ENCODE results near the gene SCN10A. TPM values are rescaled to one million over a fixed set of nuclear protein-coding genes. Genes with fewer than 3 reads are reported as not detected.
A peak's percentile ranks its signal among the peaks of the same experiment; 100 is the strongest.

The SCN10A gene
- total and polyA plus RNA-seq, 2 of the 13 experiments (the other 11 are each of a cell fraction or from before 2014, with no cell fraction given): not detected

DNA sequence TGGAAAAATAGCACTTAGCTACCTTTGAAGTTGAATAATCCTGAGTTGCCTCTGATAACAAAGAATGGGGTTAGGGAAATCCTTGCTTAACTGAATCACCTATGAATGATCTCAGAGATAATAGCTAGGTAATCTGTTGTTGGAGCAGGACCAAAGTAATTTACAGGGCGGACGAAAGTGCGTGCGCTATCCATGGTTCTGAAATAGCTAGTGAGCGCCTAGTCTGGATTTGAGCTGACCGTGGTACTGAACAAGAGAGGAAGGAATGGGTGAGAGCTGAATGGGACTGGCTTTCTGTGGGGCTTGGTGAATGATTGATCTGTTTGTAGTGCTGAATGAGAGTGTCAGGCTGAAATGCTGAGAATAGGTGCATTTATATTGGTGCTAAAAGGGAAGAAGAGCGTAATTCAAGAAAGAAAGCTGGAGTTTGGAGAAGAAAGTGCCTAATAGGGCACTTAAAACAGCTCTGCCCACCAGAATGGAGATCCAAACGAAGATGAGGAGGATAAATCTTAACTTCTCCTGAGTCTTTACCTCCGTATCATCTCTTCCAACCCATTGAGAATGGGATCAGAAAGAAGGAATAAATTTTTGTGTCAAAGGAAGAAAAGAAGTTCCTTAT is 10.1 kb downstream of the SCN10A start:
- Histone ChIP-seq H3K4me2 (ENCODE audit: low read depth, low read length) (no peak overlapping the region), H3K4me3 (replicated peaks in 1 of 3; ENCODE audit: insufficient read depth in 1 of 3, low read depth in 2 of 3, low read length in 3 of 3) (no peak overlapping the region), H2AFZ (ENCODE audit: low read length) (no peak overlapping the region), H3K27me3 (ENCODE audit: control insufficient read depth in 1 of 2, insufficient read depth in 2 of 2, low read length in 2 of 2) (no peaks in the 10 kb centered on the region), H3K79me2 (ENCODE audit: insufficient read depth, low read length) (no peaks in the 10 kb centered on the region), H3K36me3 (replicated peaks in 1 of 2; ENCODE audit: control insufficient read depth in 1 of 2, insufficient read depth in 2 of 2, low read length in 2 of 2) (no peaks in the 10 kb centered on the region), H3K4me1 (ENCODE audit: insufficient read depth, low read length) (no peaks in the 10 kb centered on the region), H3K9ac (ENCODE audit: insufficient read depth, low read depth, low read length) (no peak overlapping the region), H4K20me1 (ENCODE audit: insufficient read depth, low read length) (no peaks in the 10 kb centered on the region), H3K9me3 (ENCODE audit: low read length) (no peaks in the 10 kb centered on the region), H3K27ac (ENCODE audit: extremely low read length, insufficient read depth, low read length) (no peak overlapping the region)
- ChIA-PET POLR2A (no interaction called here), CTCF (ENCODE audit: low intra/inter-chr PET ratio, low total read pairs) (no interaction called here)
- in situ Hi-C loops (cut with HindIII; ENCODE audit: extremely low pct_ligation_motif_present, low pct_unique_long_range_greater_than_20kb): no loop called here
- no TSS peak for BruUV-seq (replicated peaks)
- WGBS (ENCODE audit: low lambda C conversion rate): 5% methylated on average over 9 of the region's 9 CpGs
- intact Hi-C loops (cut with micrococcal nuclease; ENCODE audit: unreplicated experiment): no loop called here
- FAIRE-seq (peak; percentile 67), DNase-seq (ENCODE audit: low spot score) (peak; percentile 60), ATAC-seq (peak; percentile 52; the same call in 2 of the 3 replicates)
- TF ChIP-seq ZNF816 (CRISPR knock-in tag; IDR thresholded peaks at IDR 0.05; ENCODE audit: borderline replicate concordance): peak; percentile 81; the same call in 1 of the 2 replicates
- TF ChIP-seq, protein P1, sequence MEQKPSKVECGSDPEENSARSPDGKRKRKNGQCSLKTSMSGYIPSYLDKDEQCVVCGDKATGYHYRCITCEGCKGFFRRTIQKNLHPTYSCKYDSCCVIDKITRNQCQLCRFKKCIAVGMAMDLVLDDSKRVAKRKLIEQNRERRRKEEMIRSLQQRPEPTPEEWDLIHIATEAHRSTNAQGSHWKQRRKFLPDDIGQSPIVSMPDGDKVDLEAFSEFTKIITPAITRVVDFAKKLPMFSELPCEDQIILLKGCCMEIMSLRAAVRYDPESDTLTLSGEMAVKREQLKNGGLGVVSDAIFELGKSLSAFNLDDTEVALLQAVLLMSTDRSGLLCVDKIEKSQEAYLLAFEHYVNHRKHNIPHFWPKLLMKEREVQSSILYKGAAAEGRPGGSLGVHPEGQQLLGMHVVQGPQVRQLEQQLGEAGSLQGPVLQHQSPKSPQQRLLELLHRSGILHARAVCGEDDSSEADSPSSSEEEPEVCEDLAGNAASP (CRISPR knock-in tag; IDR thresholded peaks at IDR 0.05; ENCODE audit: borderline replicate concordance): peak; percentile 96
- peak; percentile 100 for TF ChIP-seq TSC22D2 (CRISPR knock-in tag; IDR thresholded peaks at IDR 0.05; ENCODE audit: borderline replicate concordance)
- TF ChIP-seq ZNF333 (CRISPR knock-in tag; IDR thresholded peaks at IDR 0.05; ENCODE audit: borderline replicate concordance): peak; percentile 92; the same call in 1 of the 2 replicates
- TF ChIP-seq ZNF251 (CRISPR knock-in tag; IDR thresholded peaks at IDR 0.05): peak; percentile 96; the same call in 1 of the 2 replicates
- peak; percentile 91; the same call in 1 of the 2 replicates for TF ChIP-seq KLF13 (CRISPR knock-in tag; IDR thresholded peaks at IDR 0.05)
- peak; percentile 92 for TF ChIP-seq ZNF329 (CRISPR knock-in tag; IDR thresholded peaks at IDR 0.05; ENCODE audit: low read depth)
- no peak for TF ChIP-seq TAF15 (IDR thresholded peaks at IDR 0.05; ENCODE audit: low read depth, low read length, poor library complexity, severe bottlenecking)
- TF ChIP-seq ZNF775 (CRISPR knock-in tag; IDR thresholded peaks at IDR 0.05; ENCODE audit: borderline replicate concordance): peak; percentile 93
- TF ChIP-seq JUND (CRISPR knock-in tag; IDR thresholded peaks at IDR 0.05): peak; percentile 67; the same call in 1 of the 2 replicates
- TF ChIP-seq, protein P2, sequence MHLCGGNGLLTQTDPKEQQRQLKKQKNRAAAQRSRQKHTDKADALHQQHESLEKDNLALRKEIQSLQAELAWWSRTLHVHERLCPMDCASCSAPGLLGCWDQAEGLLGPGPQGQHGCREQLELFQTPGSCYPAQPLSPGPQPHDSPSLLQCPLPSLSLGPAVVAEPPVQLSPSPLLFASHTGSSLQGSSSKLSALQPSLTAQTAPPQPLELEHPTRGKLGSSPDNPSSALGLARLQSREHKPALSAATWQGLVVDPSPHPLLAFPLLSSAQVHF (CRISPR knock-in tag; IDR thresholded peaks at IDR 0.05): peak; percentile 97
- TF ChIP-seq NFYB (CRISPR knock-in tag; IDR thresholded peaks at IDR 0.05): peak; percentile 58
- TF ChIP-seq SOX13 (IDR thresholded peaks at IDR 0.05): no peak
- peak in 1 of 2 experiments; percentile 82; a peak in 2 of 4 replicates for TF ChIP-seq SOX13 (CRISPR knock-in tag; conservative IDR thresholded peaks at IDR 0.05 in 1 of 2, IDR thresholded peaks at IDR 0.05 in 1 of 2)
- peak; percentile 99 for TF ChIP-seq ZNF83 (CRISPR knock-in tag; IDR thresholded peaks at IDR 0.05; ENCODE audit: borderline replicate concordance)
- TF ChIP-seq ARID2 (CRISPR knock-in tag; IDR thresholded peaks at IDR 0.05; ENCODE audit: borderline replicate concordance): no peak
- peak; percentile 97 for TF ChIP-seq ZNF30 (CRISPR knock-in tag; IDR thresholded peaks at IDR 0.05)
- peak; percentile 87; the same call in 1 of the 2 replicates for TF ChIP-seq ZBTB21 (CRISPR knock-in tag; IDR thresholded peaks at IDR 0.05)
- peak; percentile 99 for TF ChIP-seq ISX (CRISPR knock-in tag; conservative IDR thresholded peaks at IDR 0.05)
- peak; percentile 98 for TF ChIP-seq HOXA7 (CRISPR knock-in tag; IDR thresholded peaks at IDR 0.05)
- peak; percentile 98 for TF ChIP-seq SMYD3 (CRISPR knock-in tag; IDR thresholded peaks at IDR 0.05)
- TF ChIP-seq ZIK1 (CRISPR knock-in tag; IDR thresholded peaks at IDR 0.05; ENCODE audit: borderline replicate concordance, low read depth): peak; percentile 97
- peak; percentile 53 to 100; a peak in 3 of 4 replicates for TF ChIP-seq KLF16 (CRISPR knock-in tag; IDR thresholded peaks at IDR 0.05)
- TF ChIP-seq MZF1 (CRISPR knock-in tag; IDR thresholded peaks at IDR 0.05; ENCODE audit: borderline replicate concordance): peak; percentile 95; the same call in 1 of the 2 replicates

All from HepG2 (cell line).